Endometrial microvascular endothelial cells (primary cell): ENCODE data around the gene MYL4. TPM values are rescaled to one million over a fixed set of nuclear protein-coding genes. Genes with fewer than 3 reads are reported as not detected.
"Not testable (repeated sequence)": the region's sequence is repeated elsewhere in the genome, so short reads cannot be mapped to it uniquely, and the experiment has no call there.

ENCODE experiments used
- in situ Hi-C: cut with HindIII; loops from 2 replicates; pipeline ENCODE4 v1.10.0; 2017; ENCODE audit warnings: low sequenced_read_pairs, low pct_unique_long_range_greater_than_20kb; ENCODE audit errors: inconsistent ontology term
- total RNA-seq: library from RNA; depleted of rRNA; stranded (reverse); fragments of >200 nt; gene quantifications from one replicate; pipeline ENCODE4 v1.2.3, GENCODE V29; 2015; ENCODE audit errors: inconsistent ontology term

MYL4 gene
- 1.1 TPM for total RNA-seq

GRCh38 chr17:47208744-47209488 lies at the start of gene MYL4:
MYL4 (plus strand) TSS chr17:47209348; CDS start chr17:47209423, 75 bp downstream.
- in situ Hi-C loops, result no loop called here

- in situ Hi-C loops, result no loop called here
Observed at GRCh38 chr17:47162013-47162622, 47.0 kb upstream of the MYL4 start.

- in situ Hi-C loops, result no loop called here
Observed at GRCh38 chr17:47164263-47164662, 44.9 kb upstream of the MYL4 start.

GRCh38 chr17:47165137-47165536 lies 44.0 kb upstream of the MYL4 start:
- in situ Hi-C loops, result no loop called here

GRCh38 chr17:47166854-47167253 lies 42.3 kb upstream of the MYL4 start:
- in situ Hi-C loops, result not testable (repeated sequence)

GRCh38 chr17:47168896-47169295 lies 40.3 kb upstream of the MYL4 start:
- in situ Hi-C loops, result not testable (repeated sequence)

- in situ Hi-C loops, result no loop called here
Observed at GRCh38 chr17:47170710-47171109, 38.4 kb upstream of the MYL4 start.

- in situ Hi-C loops, result no loop called here
Observed at GRCh38 chr17:47172696-47173565, 36.2 kb upstream of the MYL4 start.

GRCh38 chr17:47174823-47175222 lies 34.3 kb upstream of the MYL4 start:
- in situ Hi-C loops, result not testable (repeated sequence)

GRCh38 chr17:47176389-47176826 lies 32.7 kb upstream of the MYL4 start:
- in situ Hi-C loops, result no loop called here

GRCh38 chr17:47177261-47177660 lies 31.9 kb upstream of the MYL4 start:
- in situ Hi-C loops, result no loop called here

- in situ Hi-C loops, result no loop called here
Observed at GRCh38 chr17:47179141-47179540, 30.0 kb upstream of the MYL4 start.

GRCh38 chr17:47180337-47180736 lies 28.8 kb upstream of the MYL4 start:
- in situ Hi-C loops, result no loop called here

- in situ Hi-C loops, result not testable (repeated sequence)
Observed at GRCh38 chr17:47180988-47181387, 28.2 kb upstream of the MYL4 start.

GRCh38 chr17:47184681-47185080 lies 24.5 kb upstream of the MYL4 start:
- in situ Hi-C loops, result no loop called here

- in situ Hi-C loops, result no loop called here
Observed at GRCh38 chr17:47188271-47188875, 20.8 kb upstream of the MYL4 start.

- in situ Hi-C loops, result no loop called here
Observed at GRCh38 chr17:47188876-47189731, 20.0 kb upstream of the MYL4 start, which contains the start of gene CDC27. CDC27 (minus strand) TSS chr17:47189295; CDS start chr17:47189172, 123 bp downstream.

- in situ Hi-C loops, result no loop called here
Observed at GRCh38 chr17:47189732-47190237, 19.4 kb upstream of the MYL4 start.
